Mesendoderm (in vitro differentiated cells): ENCODE results near the gene PTGR3.

ENCODE experiments used
- DNase-seq: peaks from one replicate; pipeline ENCODE4 v3.0.0; 2013
- H2AK5ac ChIP-seq: 2 replicates; pipeline ENCODE4 v1.6.1; 2013; ENCODE audit warnings: low read length, inconsistent platforms
- H2BK120ac ChIP-seq: 2 replicates; pipeline ENCODE4 v1.6.1; 2013; ENCODE audit warnings: low read depth, mild to moderate bottlenecking, low read length, moderate library complexity, mixed read lengths
- H2BK15ac ChIP-seq: replicated peaks from 2 replicates; pipeline ENCODE4 v1.6.1; 2013; ENCODE audit warnings: low read depth, mild to moderate bottlenecking, moderate library complexity
- H2BK5ac ChIP-seq: 2 replicates; pipeline ENCODE4 v1.6.1; 2013; ENCODE audit warnings: low read length, inconsistent platforms
- H3K18ac ChIP-seq: 2 replicates; pipeline ENCODE4 v1.6.1; 2013; ENCODE audit warnings: mild to moderate bottlenecking, low read length, mixed read lengths
- H3K23ac ChIP-seq: one replicate; pipeline ENCODE4 v1.6.1; 2013; ENCODE audit warnings: low read length
- H3K27ac ChIP-seq: 2 replicates; pipeline ENCODE4 v1.5.1; 2013; ENCODE audit warnings: low read depth, mild to moderate bottlenecking, inconsistent platforms, low read length, moderate library complexity
- H3K27me3 ChIP-seq: 2 replicates; pipeline ENCODE4 v1.6.1; 2013; ENCODE audit warnings: low read length, control low read depth, mild to moderate bottlenecking, inconsistent platforms; ENCODE audit not compliant: insufficient read depth, poor library complexity
- H3K36me3 ChIP-seq: 2 replicates; pipeline ENCODE4 v1.6.1; 2013; ENCODE audit warnings: low read length, inconsistent platforms; ENCODE audit not compliant: control insufficient read depth, insufficient read depth
- H3K4ac ChIP-seq: one replicate; pipeline ENCODE4 v1.6.1; 2013; ENCODE audit warnings: low read depth, mild to moderate bottlenecking, low read length, moderate library complexity
- H3K4me1 ChIP-seq: 2 replicates; pipeline ENCODE4 v1.6.1; 2013; ENCODE audit warnings: low read depth, low read length, inconsistent platforms; ENCODE audit not compliant: control insufficient read depth
- H3K4me2 ChIP-seq: 2 replicates; pipeline ENCODE4 v1.6.1; 2013; ENCODE audit warnings: low read length
- H3K4me3 ChIP-seq: 2 replicates; pipeline ENCODE4 v1.5.1; 2013; ENCODE audit warnings: mild to moderate bottlenecking, low read length
- H3K56ac ChIP-seq: one replicate; pipeline ENCODE4 v1.6.1; 2013; ENCODE audit warnings: low read length
- H3K79me1 ChIP-seq: 2 replicates; pipeline ENCODE4 v1.6.1; 2013; ENCODE audit warnings: low read length, inconsistent platforms
- H3K79me2 ChIP-seq: 2 replicates; pipeline ENCODE4 v1.6.1; 2013; ENCODE audit warnings: mild to moderate bottlenecking, low read length; ENCODE audit not compliant: control insufficient read depth, insufficient read depth
- H3K9ac ChIP-seq: 2 replicates; pipeline ENCODE4 v1.6.1; 2013; ENCODE audit warnings: low read length, inconsistent platforms
- H4K5ac ChIP-seq: one replicate; pipeline ENCODE4 v1.6.1; 2013; ENCODE audit warnings: low read length
- H4K8ac ChIP-seq: one replicate; pipeline ENCODE4 v1.6.1; 2013; ENCODE audit warnings: low read depth, mild to moderate bottlenecking, control low read depth, low read length, moderate library complexity
- WGBS: extraction: QIAGEN DNeasy Blood & Tissue Kit; methylation state at CpG from one replicate; pipeline ENCODE4 v1.1.7; 2013; ENCODE audit warnings: low lambda C conversion rate, missing lambda C conversion rate; ENCODE audit not compliant: insufficient coverage; ENCODE audit errors: extremely low coverage; 5-methylcytosine and 5-hydroxymethylcytosine counted together

PTGR3 gene

DNA sequence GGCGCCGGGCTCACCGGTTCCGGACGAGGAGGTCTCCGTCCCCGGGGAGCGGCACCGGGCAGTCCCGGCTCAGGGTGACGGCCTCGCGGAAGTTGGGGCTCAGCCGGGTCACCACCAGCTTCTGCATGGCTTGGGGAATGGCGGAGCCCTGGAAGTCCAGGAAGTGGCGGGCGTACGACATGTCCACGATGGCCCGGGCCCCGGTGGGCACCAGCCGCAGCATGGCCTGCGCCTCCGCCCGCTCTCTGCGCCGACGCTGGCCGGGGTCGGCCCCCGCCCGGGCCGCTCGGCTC lies 157 bp downstream of the PTGR3 start:
- no peak overlapping the region for H2BK15ac ChIP-seq
- peak overlapping the region; percentile 82 for H3K4ac ChIP-seq
- peak overlapping the region; percentile 58 for H3K27ac ChIP-seq
- no peak overlapping the region for H4K5ac ChIP-seq
- H2BK120ac ChIP-seq, result no peak overlapping the region
- WGBS, result no CpG with 5 or more reads among the region's 34 CpGs
- no peaks in the 10 kb centered on the region for H3K79me2 ChIP-seq
- no peak overlapping the region for H2AK5ac ChIP-seq
- no peaks in the 10 kb centered on the region for H3K79me1 ChIP-seq
- H3K56ac ChIP-seq, result peak overlapping the region; percentile 89
- no peak for DNase-seq
- H3K4me1 ChIP-seq, result peaks cover 3% of the 10 kb centered on the region
- no peaks in the 10 kb centered on the region for H3K36me3 ChIP-seq
- H3K9ac ChIP-seq, result peak overlapping the region; percentile 79
- H3K27me3 ChIP-seq, result peaks cover 34% of the 10 kb centered on the region
- H3K4me3 ChIP-seq, result peak overlapping the region; percentile 64
- no peak overlapping the region for H4K8ac ChIP-seq
- H3K18ac ChIP-seq, result peak overlapping the region; percentile 82
- no peak overlapping the region for H3K23ac ChIP-seq
- H3K4me2 ChIP-seq, result peak overlapping the region; percentile 57
- H2BK5ac ChIP-seq, result no peak overlapping the region

GRCh38 chr18:75208155-75208835 lies 644 bp downstream of the PTGR3 start:
- Histone ChIP-seq H2BK5ac (no peak overlapping the region), H3K79me2 (no peaks in the 10 kb centered on the region), H2AK5ac (no peak overlapping the region), H3K79me1 (no peaks in the 10 kb centered on the region), H3K9ac (peak overlapping the region; percentile 79), H4K5ac (no peak overlapping the region), H2BK15ac (no peak overlapping the region), H3K23ac (peak overlapping the region; percentile 24), H3K27ac (peak overlapping the region; percentile 58), H3K36me3 (no peaks in the 10 kb centered on the region), H3K4me1 (peaks cover 3% of the 10 kb centered on the region), H2BK120ac (no peak overlapping the region), H3K18ac (peak overlapping the region; percentile 82), H3K27me3 (peaks cover 37% of the 10 kb centered on the region), H4K8ac (no peak overlapping the region), H3K4me3 (peak overlapping the region; percentile 64), H3K56ac (peak overlapping the region; percentile 89), H3K4ac (peak overlapping the region; percentile 82), H3K4me2 (peak overlapping the region; percentile 83)
- WGBS, result no CpG with 5 or more reads among the region's 65 CpGs
- DNase-seq, result peak; percentile 50

DNA sequence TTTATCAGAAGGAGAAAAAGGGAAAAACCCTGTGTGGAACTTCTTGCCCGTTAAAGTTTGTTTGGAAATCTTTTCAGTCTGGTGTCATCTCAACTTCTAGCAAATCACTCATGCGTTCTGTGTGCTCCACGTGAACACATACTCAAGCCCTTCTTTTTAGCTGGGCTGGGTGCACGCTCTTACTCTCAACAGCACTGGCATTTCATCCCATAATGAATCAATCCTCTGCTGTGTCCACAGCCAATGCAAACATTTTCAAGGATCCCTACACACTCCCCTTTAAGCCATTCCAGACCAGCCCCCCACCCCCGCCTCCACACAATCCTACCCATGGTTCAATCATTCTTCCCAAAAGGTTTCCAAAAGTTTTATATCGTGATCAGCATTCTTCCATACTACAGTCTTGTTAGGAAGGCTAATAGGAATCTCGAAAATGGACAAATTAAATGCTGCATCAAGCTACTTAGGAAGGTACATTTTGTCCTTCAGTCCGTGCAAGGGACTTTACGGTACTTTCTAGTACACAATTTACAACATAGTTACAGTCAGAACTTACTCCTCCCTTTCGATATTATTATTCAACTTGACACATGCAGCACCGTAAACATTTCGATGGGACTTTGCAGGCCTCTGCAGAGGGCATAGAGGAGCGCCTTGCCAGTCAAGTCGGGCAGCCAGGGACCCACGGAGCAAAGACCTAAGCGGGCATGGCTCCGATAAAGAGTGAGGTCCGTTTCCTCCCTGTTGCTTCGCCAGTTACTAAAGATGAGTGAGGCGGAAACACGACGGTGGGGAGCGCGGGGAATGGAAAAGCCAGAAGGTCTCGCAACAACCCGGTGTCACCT lies 1.4 kb downstream of the PTGR3 start:
- Histone ChIP-seq H3K27me3 (peaks cover 37% of the 10 kb centered on the region), H3K36me3 (no peaks in the 10 kb centered on the region), H3K4me2 (peak overlapping the region; percentile 83), H3K18ac (no peak overlapping the region), H3K79me1 (no peaks in the 10 kb centered on the region), H3K4me3 (no peak overlapping the region), H4K5ac (no peak overlapping the region), H4K8ac (no peak overlapping the region), H2AK5ac (no peak overlapping the region), H2BK120ac (no peak overlapping the region), H3K27ac (no peak overlapping the region), H3K9ac (peak overlapping the region; percentile 79), H3K23ac (no peak overlapping the region), H3K56ac (no peak overlapping the region), H3K4ac (no peak overlapping the region), H2BK15ac (no peak overlapping the region), H3K79me2 (no peaks in the 10 kb centered on the region), H2BK5ac (no peak overlapping the region), H3K4me1 (peaks cover 3% of the 10 kb centered on the region)
- no CpG with 5 or more reads among the region's 26 CpGs for WGBS
- DNase-seq, result peak; percentile 11

DNA sequence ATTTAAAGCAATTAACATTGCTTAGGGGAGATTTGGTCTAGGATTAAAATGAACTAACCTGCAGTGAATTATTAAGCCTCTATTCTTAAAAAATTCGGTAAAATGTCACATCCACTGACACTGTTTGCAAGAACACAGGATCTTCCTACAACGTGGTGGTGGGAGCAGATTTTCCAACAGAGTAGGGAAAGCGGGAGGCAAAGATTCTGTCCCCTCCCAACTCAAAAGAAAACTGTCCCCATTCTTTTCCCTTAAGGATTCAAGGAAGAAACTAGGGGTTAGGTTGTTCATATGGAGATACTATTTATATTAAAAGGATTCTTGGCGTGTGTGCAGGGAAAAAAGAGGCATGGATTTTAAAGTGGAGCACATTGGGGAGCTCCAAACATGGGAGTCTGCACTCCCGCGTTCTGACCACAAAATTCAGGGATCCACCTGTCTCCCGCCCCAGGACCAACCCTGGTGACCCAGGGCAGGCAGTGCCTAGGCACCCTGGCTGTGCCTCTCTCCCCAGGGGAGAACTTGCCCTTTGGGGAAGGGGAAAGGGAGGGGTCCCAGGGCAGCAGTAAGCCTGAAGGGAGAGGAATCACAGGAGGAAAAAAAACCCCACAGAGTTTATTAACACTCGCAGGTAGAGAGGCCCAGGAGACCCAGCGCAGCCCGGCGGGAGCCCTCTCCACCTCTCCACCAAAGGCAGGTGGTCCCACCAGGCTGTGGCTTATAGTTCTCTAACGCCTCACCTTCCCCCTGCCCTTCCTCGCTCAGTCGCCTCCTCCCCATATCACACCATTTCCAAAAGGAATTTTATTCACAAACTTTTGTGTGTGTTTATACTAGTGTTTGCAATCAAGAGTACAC lies 2.3 kb downstream of the PTGR3 start:
- Histone ChIP-seq H3K56ac (no peak overlapping the region), H4K5ac (no peak overlapping the region), H3K9ac (no peak overlapping the region), H2BK5ac (no peak overlapping the region), H3K23ac (no peak overlapping the region), H3K18ac (no peak overlapping the region), H3K27me3 (peaks cover 34% of the 10 kb centered on the region), H3K79me2 (no peaks in the 10 kb centered on the region), H2AK5ac (no peak overlapping the region), H4K8ac (no peak overlapping the region), H3K79me1 (no peaks in the 10 kb centered on the region), H3K36me3 (no peaks in the 10 kb centered on the region), H2BK120ac (no peak overlapping the region), H3K4ac (no peak overlapping the region), H2BK15ac (no peak overlapping the region), H3K4me1 (peaks cover 3% of the 10 kb centered on the region), H3K27ac (no peak overlapping the region), H3K4me2 (no peak overlapping the region), H3K4me3 (no peak overlapping the region)
- peak; percentile 13 for DNase-seq
- WGBS, result no CpG with 5 or more reads among the region's 14 CpGs

DNA sequence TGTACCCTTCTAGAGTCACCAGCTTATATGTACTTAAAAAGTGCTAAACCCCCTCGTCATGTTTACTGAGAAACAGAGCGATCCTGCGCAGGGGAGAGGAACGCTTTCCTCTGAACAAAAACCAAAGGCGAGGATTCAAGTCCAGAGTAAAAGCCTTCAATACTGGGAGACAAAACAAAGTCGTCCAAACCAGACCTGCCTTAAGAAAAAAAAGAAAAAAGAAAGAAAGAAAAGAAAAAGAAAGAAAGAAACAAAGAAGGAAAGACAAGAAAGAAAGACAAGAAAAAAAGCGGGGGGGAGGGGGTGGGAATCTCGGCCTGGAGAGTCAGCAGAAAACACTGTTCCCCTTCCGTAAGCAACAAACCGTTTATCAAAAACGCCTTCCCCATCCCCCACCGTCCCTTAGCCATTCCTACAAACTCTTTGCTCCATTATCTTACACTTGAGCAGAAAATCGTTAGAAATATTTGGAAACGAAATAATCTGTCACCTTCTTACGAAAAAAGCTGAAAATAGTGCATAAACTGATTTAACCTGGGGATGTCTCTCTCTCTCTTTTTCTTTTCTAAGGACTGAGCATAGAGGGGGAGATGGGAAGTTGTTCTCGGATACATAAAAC lies 3.3 kb downstream of the PTGR3 start:
- Histone ChIP-seq H3K9ac (no peak overlapping the region), H3K4ac (no peak overlapping the region), H3K56ac (no peak overlapping the region), H2BK120ac (no peak overlapping the region), H3K79me2 (no peaks in the 10 kb centered on the region), H2AK5ac (no peak overlapping the region), H3K4me3 (no peak overlapping the region), H3K36me3 (no peaks in the 10 kb centered on the region), H3K79me1 (no peaks in the 10 kb centered on the region), H3K4me1 (peaks cover 3% of the 10 kb centered on the region), H4K8ac (no peak overlapping the region), H3K27me3 (peaks cover 34% of the 10 kb centered on the region), H2BK5ac (no peak overlapping the region), H3K23ac (no peak overlapping the region), H3K4me2 (peak overlapping the region; percentile 29), H3K27ac (no peak overlapping the region), H2BK15ac (no peak overlapping the region), H3K18ac (no peak overlapping the region), H4K5ac (no peak overlapping the region)
- WGBS, result no CpG with 5 or more reads among the region's 16 CpGs
- DNase-seq, result peak; percentile 57
